HepG2 (cell line): ENCODE results near the gene TMCO4. TPM values are rescaled to one million over a fixed set of nuclear protein-coding genes. Genes with fewer than 3 reads are reported as not detected.

Source experiments
- GTF3A ChIP-seq: sonication (generic); formaldehyde crosslinking; conservative IDR thresholded peaks from 2 replicates; pipeline ENCODE4 v1.4.0; 2020; ENCODE audit warnings: mild to moderate bottlenecking, missing genetic modification reagents
- MED1 ChIP-seq: sonication (generic); formaldehyde crosslinking; IDR thresholded peaks from 2 replicates; pipeline ENCODE4 v1.4.0; 2020; ENCODE audit warnings: missing genetic modification reagents
- MIER2 ChIP-seq: IDR thresholded peaks from 2 replicates; pipeline ENCODE4 v1.6.1; 2016; ENCODE audit warnings: missing biosample characterization, missing genetic modification reagents
- RBM39 ChIP-seq: fragments of 200-400 bp; formaldehyde crosslinking; IDR thresholded peaks from one replicate; pipeline ENCODE4 v1.6.1; 2018; ENCODE audit warnings: antibody characterized with exemption, mild to moderate bottlenecking, low read depth, low read length; ENCODE audit not compliant: poor library complexity, severe bottlenecking
- RCOR2 ChIP-seq: IDR thresholded peaks from 2 replicates; pipeline ENCODE4 v1.6.1; 2016; ENCODE audit warnings: missing biosample characterization, missing genetic modification reagents
- RFX5 ChIP-seq: IDR thresholded peaks from 2 replicates; pipeline ENCODE4 v1.6.1; 2011; ENCODE audit warnings: low read depth, low read length, improper control_type of control experiment
- SIN3A ChIP-seq: IDR thresholded peaks from 2 replicates; pipeline ENCODE4 v1.6.1; 2011; ENCODE audit warnings: low read depth, mild to moderate bottlenecking, control low read depth, low read length, borderline replicate concordance
- TBP ChIP-seq: sonication (generic); formaldehyde crosslinking; IDR thresholded peaks from 2 replicates; pipeline ENCODE4 v1.5.0; 2020; ENCODE audit warnings: missing genetic modification reagents
- ZFY ChIP-seq: sonication (generic); formaldehyde crosslinking; IDR thresholded peaks from 2 replicates; pipeline ENCODE4 v1.4.0; 2020; ENCODE audit warnings: missing genetic modification reagents
- ZNF30 ChIP-seq: sonication (generic); formaldehyde crosslinking; IDR thresholded peaks from 2 replicates; pipeline ENCODE4 v1.5.0; 2020; ENCODE audit warnings: mild to moderate bottlenecking, missing genetic modification reagents
- ZNF746 ChIP-seq: sonication (generic); formaldehyde crosslinking; IDR thresholded peaks from 2 replicates; pipeline ENCODE4 v1.8.0; 2022; ENCODE audit warnings: mild to moderate bottlenecking, missing genetic modification reagents
- polyA plus RNA-seq, 8 experiments: library from polyadenylated mRNA; depleted of rRNA in 3 of 8; stranded (reverse) in 7 of 8; unstranded in 1 of 8; fragments of >200 nt; fragmentation: Illumina TruSeq in 4 of 8; extraction: Trizol in 4 of 8; gene quantifications; 2 replicates each; pipeline versions ENCODE4 v1.2.1 to v1.2.3, GENCODE V29; 2011 to 2016; ENCODE audit warnings: low read depth in 4 of 8, missing spikeins in 1 of 8, mixed read lengths in 1 of 8; ENCODE audit not compliant: insufficient read depth in 1 of 8
- total RNA-seq, 5 experiments: library from RNA; depleted of rRNA; stranded (reverse); fragments of >200 nt; fragmentation: Illumina TruSeq; extraction: Trizol; gene quantifications; 2 replicates each; pipeline ENCODE4 v1.2.3, GENCODE V29; 2016; ENCODE audit warnings: low read depth in 1 of 5
- TF ChIP-seq, protein P1 (sequence below): sonication (generic); formaldehyde crosslinking; IDR thresholded peaks from 2 replicates; pipeline ENCODE4 v1.4.0; 2020; ENCODE audit warnings: missing genetic modification reagents, borderline replicate concordance
- TF ChIP-seq, protein P2 (sequence below): sonication (generic); formaldehyde crosslinking; IDR thresholded peaks from 2 replicates; pipeline ENCODE4 v1.4.0; 2020; ENCODE audit warnings: missing genetic modification reagents
- TF ChIP-seq, protein P3 (sequence below), 2 experiments: sonication (generic) in 1 of 2; formaldehyde crosslinking in 1 of 2; IDR thresholded peaks; 2 replicates each; pipeline versions ENCODE4 v1.5.1 to v1.6.1; 2011 to 2020; ENCODE audit warnings: borderline replicate concordance in 1 of 2, low read depth in 1 of 2, low read length in 1 of 2, mild to moderate bottlenecking in 1 of 2, missing genetic modification reagents in 1 of 2, moderate library complexity in 1 of 2
- TF ChIP-seq, protein P4 (sequence below): sonication (generic); formaldehyde crosslinking; IDR thresholded peaks from 2 replicates; pipeline ENCODE4 v1.4.0; 2020; ENCODE audit warnings: mild to moderate bottlenecking, missing genetic modification reagents
- TF ChIP-seq, protein P5 (sequence below): IDR thresholded peaks from 2 replicates; pipeline ENCODE4 v1.6.1; 2016

Gene TMCO4
- total and polyA plus RNA-seq, 2 of the 13 experiments (the other 11 are each of a cell fraction or from before 2014, with no cell fraction given), result 2.1 to 4.1 TPM

DNA sequence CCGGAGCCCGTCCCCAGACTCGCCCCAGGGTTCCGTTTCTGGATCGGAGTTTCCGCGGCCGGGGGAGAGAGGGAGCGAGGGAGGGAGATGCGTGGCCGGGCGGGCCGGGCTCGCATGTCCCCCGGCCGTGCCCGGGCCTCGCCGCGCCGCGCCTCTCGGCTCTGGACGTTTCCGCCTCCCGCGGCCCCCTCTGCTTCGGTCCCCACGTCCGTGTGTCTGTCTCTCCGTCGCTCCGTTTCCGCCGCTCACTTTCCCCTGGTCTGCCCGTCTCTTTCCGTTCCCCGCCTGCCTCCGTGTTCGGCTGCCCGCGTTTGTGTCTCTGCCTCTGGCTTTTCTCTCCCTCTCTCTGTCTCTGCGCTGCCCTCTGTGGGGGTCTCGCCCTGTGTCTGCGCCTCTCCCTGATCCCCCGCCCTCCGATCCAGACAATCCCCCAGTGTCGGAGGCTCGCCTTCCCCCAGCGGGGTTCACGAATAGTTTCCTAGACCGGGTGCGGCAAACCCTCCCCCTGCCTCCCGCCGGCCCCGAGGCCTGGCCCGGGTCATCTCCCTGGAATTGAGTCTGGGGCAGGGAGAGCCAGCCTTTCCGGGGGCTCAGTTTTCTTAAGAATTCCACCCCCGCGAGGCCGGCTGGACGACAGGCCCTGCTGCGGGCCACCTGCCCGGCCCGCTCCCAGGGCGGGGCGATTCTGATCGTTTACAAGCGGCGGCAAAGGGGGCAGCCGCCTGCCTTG lies 154.9 kb downstream of the TMCO4 start (continued):
- no peak for TF ChIP-seq RCOR2
- TF ChIP-seq, protein P1, sequence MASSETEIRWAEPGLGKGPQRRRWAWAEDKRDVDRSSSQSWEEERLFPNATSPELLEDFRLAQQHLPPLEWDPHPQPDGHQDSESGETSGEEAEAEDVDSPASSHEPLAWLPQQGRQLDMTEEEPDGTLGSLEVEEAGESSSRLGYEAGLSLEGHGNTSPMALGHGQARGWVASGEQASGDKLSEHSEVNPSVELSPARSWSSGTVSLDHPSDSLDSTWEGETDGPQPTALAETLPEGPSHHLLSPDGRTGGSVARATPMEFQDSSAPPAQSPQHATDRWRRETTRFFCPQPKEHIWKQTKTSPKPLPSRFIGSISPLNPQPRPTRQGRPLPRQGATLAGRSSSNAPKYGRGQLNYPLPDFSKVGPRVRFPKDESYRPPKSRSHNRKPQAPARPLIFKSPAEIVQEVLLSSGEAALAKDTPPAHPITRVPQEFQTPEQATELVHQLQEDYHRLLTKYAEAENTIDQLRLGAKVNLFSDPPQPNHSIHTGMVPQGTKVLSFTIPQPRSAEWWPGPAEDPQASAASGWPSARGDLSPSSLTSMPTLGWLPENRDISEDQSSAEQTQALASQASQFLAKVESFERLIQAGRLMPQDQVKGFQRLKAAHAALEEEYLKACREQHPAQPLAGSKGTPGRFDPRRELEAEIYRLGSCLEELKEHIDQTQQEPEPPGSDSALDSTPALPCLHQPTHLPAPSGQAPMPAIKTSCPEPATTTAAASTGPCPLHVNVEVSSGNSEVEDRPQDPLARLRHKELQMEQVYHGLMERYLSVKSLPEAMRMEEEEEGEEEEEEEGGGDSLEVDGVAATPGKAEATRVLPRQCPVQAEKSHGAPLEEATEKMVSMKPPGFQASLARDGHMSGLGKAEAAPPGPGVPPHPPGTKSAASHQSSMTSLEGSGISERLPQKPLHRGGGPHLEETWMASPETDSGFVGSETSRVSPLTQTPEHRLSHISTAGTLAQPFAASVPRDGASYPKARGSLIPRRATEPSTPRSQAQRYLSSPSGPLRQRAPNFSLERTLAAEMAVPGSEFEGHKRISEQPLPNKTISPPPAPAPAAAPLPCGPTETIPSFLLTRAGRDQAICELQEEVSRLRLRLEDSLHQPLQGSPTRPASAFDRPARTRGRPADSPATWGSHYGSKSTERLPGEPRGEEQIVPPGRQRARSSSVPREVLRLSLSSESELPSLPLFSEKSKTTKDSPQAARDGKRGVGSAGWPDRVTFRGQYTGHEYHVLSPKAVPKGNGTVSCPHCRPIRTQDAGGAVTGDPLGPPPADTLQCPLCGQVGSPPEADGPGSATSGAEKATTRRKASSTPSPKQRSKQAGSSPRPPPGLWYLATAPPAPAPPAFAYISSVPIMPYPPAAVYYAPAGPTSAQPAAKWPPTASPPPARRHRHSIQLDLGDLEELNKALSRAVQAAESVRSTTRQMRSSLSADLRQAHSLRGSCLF (CRISPR knock-in tag), result no peak
- TF ChIP-seq, protein P2, sequence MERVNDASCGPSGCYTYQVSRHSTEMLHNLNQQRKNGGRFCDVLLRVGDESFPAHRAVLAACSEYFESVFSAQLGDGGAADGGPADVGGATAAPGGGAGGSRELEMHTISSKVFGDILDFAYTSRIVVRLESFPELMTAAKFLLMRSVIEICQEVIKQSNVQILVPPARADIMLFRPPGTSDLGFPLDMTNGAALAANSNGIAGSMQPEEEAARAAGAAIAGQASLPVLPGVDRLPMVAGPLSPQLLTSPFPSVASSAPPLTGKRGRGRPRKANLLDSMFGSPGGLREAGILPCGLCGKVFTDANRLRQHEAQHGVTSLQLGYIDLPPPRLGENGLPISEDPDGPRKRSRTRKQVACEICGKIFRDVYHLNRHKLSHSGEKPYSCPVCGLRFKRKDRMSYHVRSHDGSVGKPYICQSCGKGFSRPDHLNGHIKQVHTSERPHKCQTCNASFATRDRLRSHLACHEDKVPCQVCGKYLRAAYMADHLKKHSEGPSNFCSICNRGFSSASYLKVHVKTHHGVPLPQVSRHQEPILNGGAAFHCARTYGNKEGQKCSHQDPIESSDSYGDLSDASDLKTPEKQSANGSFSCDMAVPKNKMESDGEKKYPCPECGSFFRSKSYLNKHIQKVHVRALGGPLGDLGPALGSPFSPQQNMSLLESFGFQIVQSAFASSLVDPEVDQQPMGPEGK (CRISPR knock-in tag), result 0 out of 2 replicates have a peak, but pooled peaks have one; percentile 7
- no peak for TF ChIP-seq RBM39
- TF ChIP-seq, protein P3, sequence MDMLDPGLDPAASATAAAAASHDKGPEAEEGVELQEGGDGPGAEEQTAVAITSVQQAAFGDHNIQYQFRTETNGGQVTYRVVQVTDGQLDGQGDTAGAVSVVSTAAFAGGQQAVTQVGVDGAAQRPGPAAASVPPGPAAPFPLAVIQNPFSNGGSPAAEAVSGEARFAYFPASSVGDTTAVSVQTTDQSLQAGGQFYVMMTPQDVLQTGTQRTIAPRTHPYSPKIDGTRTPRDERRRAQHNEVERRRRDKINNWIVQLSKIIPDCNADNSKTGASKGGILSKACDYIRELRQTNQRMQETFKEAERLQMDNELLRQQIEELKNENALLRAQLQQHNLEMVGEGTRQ (IDR thresholded peaks at IDR 0.05; ENCODE audit: low read depth, low read length), result no peak
- TF ChIP-seq, protein P3 (CRISPR knock-in tag; IDR thresholded peaks at IDR 0.05; ENCODE audit: borderline replicate concordance), result no peak
- no peak for TF ChIP-seq TBP (CRISPR knock-in tag)
- TF ChIP-seq ZNF746 (CRISPR knock-in tag), result no peak
- TF ChIP-seq RFX5, result no peak
- TF ChIP-seq ZFY (CRISPR knock-in tag), result peak; percentile 28; the same call in 1 of the 2 replicates
- TF ChIP-seq ZNF30 (CRISPR knock-in tag), result no peak
- TF ChIP-seq, protein P4, sequence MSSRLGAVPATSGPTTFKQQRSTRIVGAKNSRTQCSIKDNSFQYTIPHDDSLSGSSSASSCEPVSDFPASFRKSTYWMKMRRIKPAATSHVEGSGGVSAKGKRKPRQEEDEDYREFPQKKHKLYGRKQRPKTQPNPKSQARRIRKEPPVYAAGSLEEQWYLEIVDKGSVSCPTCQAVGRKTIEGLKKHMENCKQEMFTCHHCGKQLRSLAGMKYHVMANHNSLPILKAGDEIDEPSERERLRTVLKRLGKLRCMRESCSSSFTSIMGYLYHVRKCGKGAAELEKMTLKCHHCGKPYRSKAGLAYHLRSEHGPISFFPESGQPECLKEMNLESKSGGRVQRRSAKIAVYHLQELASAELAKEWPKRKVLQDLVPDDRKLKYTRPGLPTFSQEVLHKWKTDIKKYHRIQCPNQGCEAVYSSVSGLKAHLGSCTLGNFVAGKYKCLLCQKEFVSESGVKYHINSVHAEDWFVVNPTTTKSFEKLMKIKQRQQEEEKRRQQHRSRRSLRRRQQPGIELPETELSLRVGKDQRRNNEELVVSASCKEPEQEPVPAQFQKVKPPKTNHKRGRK, result no peak
- no peak for TF ChIP-seq MED1
- 0 out of 2 replicates have a peak, but pooled peaks have one; percentile 26 for TF ChIP-seq SIN3A
- TF ChIP-seq, protein P5, sequence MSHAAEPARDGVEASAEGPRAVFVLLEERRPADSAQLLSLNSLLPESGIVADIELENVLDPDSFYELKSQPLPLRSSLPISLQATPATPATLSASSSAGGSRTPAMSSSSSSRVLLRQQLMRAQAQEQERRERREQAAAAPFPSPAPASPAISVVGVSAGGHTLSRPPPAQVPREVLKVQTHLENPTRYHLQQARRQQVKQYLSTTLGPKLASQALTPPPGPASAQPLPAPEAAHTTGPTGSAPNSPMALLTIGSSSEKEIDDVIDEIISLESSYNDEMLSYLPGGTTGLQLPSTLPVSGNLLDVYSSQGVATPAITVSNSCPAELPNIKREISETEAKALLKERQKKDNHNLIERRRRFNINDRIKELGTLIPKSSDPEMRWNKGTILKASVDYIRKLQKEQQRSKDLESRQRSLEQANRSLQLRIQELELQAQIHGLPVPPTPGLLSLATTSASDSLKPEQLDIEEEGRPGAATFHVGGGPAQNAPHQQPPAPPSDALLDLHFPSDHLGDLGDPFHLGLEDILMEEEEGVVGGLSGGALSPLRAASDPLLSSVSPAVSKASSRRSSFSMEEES (CRISPR knock-in tag), result no peak
- TF ChIP-seq GTF3A, result no peak
- no peak for TF ChIP-seq MIER2
